ENCODE results near the gene E2F4.

The E2F4 gene

DNA sequence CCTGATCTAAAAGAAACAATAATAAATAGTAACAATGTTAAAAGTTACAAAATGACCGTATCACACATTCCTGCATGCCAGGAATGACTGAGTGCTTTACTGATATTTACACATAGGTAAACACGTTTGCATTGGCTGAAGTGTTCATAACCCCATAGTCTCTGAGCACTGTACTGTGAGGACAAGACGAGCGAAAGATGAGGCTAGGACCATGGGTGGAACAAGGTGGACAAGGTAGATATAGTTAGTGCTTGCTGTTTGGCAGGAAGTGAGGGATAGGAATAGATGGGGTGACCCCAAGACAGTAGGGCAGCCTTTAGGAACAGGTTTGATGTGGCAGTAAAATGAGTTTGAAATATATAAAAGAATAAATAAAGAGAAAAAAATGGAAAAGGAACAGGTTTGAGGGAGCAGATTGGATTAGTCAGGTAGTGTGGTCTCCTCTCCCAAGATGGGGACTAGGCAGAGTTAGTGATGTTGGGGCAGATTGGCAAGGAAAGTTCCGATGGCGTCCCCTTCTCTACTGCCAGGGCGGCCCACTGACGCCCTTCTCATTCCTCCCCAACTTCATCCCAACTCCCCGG lies 452 bp upstream of the E2F4 start:
- no peak for TF ChIP-seq ZFP3 (CRISPR knock-in tag; IDR thresholded peaks at IDR 0.05)
- TF ChIP-seq, protein P1, sequence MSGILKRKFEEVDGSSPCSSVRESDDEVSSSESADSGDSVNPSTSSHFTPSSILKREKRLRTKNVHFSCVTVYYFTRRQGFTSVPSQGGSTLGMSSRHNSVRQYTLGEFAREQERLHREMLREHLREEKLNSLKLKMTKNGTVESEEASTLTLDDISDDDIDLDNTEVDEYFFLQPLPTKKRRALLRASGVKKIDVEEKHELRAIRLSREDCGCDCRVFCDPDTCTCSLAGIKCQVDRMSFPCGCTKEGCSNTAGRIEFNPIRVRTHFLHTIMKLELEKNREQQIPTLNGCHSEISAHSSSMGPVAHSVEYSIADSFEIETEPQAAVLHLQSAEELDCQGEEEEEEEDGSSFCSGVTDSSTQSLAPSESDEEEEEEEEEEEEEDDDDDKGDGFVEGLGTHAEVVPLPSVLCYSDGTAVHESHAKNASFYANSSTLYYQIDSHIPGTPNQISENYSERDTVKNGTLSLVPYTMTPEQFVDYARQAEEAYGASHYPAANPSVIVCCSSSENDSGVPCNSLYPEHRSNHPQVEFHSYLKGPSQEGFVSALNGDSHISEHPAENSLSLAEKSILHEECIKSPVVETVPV (CRISPR knock-in tag; IDR thresholded peaks at IDR 0.05): no peak
- no peak for TF ChIP-seq RARB (CRISPR knock-in tag; IDR thresholded peaks at IDR 0.05)
- no peak for TF ChIP-seq SNAI2 (CRISPR knock-in tag; IDR thresholded peaks at IDR 0.05)
- no peak for TF ChIP-seq ZC3H10 (CRISPR knock-in tag; IDR thresholded peaks at IDR 0.05)
- TF ChIP-seq ARNTL (CRISPR knock-in tag; IDR thresholded peaks at IDR 0.05; ENCODE audit: borderline replicate concordance, low read depth): no peak
- no peak for TF ChIP-seq ISL1 (CRISPR knock-in tag; IDR thresholded peaks at IDR 0.05)
- ATAC-seq: peak; percentile 21; the same call in 2 of the 3 replicates

DNA sequence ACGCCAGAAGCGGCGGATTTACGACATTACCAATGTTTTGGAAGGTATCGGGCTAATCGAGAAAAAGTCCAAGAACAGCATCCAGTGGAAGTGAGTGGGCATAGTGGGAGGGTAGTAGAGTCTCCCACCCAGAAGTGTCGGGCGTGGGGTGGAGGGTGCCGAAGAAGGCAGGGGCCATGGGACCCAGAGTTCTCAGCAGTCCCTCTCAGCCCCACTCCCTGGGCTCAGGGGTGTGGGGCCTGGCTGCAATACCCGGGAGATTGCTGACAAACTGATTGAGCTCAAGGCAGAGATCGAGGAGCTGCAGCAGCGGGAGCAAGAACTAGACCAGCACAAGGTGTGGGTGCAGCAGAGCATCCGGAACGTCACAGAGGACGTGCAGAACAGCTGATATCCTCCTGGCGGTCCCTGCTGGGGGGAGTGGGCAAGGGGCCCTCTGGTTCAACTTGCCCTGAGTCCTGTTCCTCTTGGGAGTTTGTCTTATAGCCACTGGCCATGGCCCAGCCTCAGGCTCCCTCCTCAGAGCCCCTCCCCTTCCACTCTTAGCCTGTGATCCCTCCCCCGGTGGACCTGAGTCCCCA lies 916 bp downstream of the E2F4 start:
- no peak for ATAC-seq
- TF ChIP-seq ZNF8 (CRISPR knock-in tag; IDR thresholded peaks at IDR 0.05): no peak
- TF ChIP-seq ISL1 (CRISPR knock-in tag; IDR thresholded peaks at IDR 0.05): no peak
- no peak for TF ChIP-seq OSR1 (CRISPR knock-in tag; IDR thresholded peaks at IDR 0.05)
- no peak for TF ChIP-seq ZC3H10 (CRISPR knock-in tag; IDR thresholded peaks at IDR 0.05)
- TF ChIP-seq, protein P2, sequence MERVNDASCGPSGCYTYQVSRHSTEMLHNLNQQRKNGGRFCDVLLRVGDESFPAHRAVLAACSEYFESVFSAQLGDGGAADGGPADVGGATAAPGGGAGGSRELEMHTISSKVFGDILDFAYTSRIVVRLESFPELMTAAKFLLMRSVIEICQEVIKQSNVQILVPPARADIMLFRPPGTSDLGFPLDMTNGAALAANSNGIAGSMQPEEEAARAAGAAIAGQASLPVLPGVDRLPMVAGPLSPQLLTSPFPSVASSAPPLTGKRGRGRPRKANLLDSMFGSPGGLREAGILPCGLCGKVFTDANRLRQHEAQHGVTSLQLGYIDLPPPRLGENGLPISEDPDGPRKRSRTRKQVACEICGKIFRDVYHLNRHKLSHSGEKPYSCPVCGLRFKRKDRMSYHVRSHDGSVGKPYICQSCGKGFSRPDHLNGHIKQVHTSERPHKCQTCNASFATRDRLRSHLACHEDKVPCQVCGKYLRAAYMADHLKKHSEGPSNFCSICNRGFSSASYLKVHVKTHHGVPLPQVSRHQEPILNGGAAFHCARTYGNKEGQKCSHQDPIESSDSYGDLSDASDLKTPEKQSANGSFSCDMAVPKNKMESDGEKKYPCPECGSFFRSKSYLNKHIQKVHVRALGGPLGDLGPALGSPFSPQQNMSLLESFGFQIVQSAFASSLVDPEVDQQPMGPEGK (CRISPR knock-in tag; IDR thresholded peaks at IDR 0.05; ENCODE audit: borderline replicate concordance): no peak
- TF ChIP-seq, protein P3, sequence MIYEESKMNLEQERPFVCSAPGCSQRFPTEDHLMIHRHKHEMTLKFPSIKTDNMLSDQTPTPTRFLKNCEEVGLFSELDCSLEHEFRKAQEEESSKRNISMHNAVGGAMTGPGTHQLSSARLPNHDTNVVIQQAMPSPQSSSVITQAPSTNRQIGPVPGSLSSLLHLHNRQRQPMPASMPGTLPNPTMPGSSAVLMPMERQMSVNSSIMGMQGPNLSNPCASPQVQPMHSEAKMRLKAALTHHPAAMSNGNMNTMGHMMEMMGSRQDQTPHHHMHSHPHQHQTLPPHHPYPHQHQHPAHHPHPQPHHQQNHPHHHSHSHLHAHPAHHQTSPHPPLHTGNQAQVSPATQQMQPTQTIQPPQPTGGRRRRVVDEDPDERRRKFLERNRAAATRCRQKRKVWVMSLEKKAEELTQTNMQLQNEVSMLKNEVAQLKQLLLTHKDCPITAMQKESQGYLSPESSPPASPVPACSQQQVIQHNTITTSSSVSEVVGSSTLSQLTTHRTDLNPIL (CRISPR knock-in tag; IDR thresholded peaks at IDR 0.05; ENCODE audit: low read depth): no peak
- TF ChIP-seq, protein P1 (CRISPR knock-in tag; IDR thresholded peaks at IDR 0.05): no peak
- no peak for TF ChIP-seq TOX (CRISPR knock-in tag; IDR thresholded peaks at IDR 0.05; ENCODE audit: borderline replicate concordance)
- no peak for TF ChIP-seq ZFP3 (CRISPR knock-in tag; IDR thresholded peaks at IDR 0.05)
- no peak for TF ChIP-seq RARB (CRISPR knock-in tag; IDR thresholded peaks at IDR 0.05)
- no peak for TF ChIP-seq ESRRG (CRISPR knock-in tag; IDR thresholded peaks at IDR 0.05)
- no peak for TF ChIP-seq TCF4 (CRISPR knock-in tag; IDR thresholded peaks at IDR 0.05; ENCODE audit: borderline replicate concordance)
- no peak for TF ChIP-seq PPARA (CRISPR knock-in tag; IDR thresholded peaks at IDR 0.05; ENCODE audit: borderline replicate concordance)
- no peak for TF ChIP-seq ZNF70 (CRISPR knock-in tag; IDR thresholded peaks at IDR 0.05)
- TF ChIP-seq ZNF565 (CRISPR knock-in tag; conservative IDR thresholded peaks at IDR 0.05; ENCODE audit: low read depth): no peak
- TF ChIP-seq, protein P4, sequence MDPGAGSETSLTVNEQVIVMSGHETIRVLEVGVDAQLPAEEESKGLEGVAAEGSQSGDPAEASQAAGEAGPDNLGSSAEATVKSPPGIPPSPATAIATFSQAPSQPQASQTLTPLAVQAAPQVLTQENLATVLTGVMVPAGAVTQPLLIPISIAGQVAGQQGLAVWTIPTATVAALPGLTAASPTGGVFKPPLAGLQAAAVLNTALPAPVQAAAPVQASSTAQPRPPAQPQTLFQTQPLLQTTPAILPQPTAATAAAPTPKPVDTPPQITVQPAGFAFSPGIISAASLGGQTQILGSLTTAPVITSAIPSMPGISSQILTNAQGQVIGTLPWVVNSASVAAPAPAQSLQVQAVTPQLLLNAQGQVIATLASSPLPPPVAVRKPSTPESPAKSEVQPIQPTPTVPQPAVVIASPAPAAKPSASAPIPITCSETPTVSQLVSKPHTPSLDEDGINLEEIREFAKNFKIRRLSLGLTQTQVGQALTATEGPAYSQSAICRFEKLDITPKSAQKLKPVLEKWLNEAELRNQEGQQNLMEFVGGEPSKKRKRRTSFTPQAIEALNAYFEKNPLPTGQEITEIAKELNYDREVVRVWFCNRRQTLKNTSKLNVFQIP (CRISPR knock-in tag; IDR thresholded peaks at IDR 0.05; ENCODE audit: borderline replicate concordance, low read depth): no peak
- no peak for TF ChIP-seq BACH2 (CRISPR knock-in tag; IDR thresholded peaks at IDR 0.05; ENCODE audit: borderline replicate concordance)
- TF ChIP-seq ZFP30 (CRISPR knock-in tag; IDR thresholded peaks at IDR 0.05): no peak
- no peak for TF ChIP-seq ARNTL (CRISPR knock-in tag; IDR thresholded peaks at IDR 0.05; ENCODE audit: borderline replicate concordance, low read depth)
- no peak for TF ChIP-seq CSDC2 (CRISPR knock-in tag; IDR thresholded peaks at IDR 0.05)

DNA sequence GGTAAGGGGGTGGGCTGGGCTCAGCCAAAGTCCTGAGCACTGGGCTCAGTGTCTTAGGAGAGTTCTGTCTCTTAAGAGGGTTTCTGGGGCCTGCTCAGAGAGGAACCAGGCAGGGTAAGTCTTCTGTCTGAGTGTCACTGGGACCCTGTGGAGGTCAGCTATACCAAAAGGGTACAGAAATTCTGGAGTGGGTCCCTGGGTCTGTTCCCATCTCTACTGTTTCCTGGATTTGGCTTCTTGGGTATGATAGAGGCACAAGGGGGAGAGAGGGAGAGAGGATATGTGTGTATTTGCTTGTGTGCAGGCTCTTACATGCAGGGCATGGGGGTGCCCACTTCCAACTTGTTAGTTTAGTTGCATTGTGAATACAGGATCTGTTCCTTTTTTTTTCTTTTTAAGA lies 1.6 kb downstream of the E2F4 start:
- TF ChIP-seq ZFP30 (CRISPR knock-in tag; IDR thresholded peaks at IDR 0.05) (no peak), TCF4 (CRISPR knock-in tag; IDR thresholded peaks at IDR 0.05; ENCODE audit: borderline replicate concordance) (no peak), ESRRG (CRISPR knock-in tag; IDR thresholded peaks at IDR 0.05) (no peak), ZNF565 (CRISPR knock-in tag; conservative IDR thresholded peaks at IDR 0.05; ENCODE audit: low read depth) (no peak), ARNTL (CRISPR knock-in tag; IDR thresholded peaks at IDR 0.05; ENCODE audit: borderline replicate concordance, low read depth) (no peak), ZC3H10 (CRISPR knock-in tag; IDR thresholded peaks at IDR 0.05) (no peak), CSDC2 (CRISPR knock-in tag; IDR thresholded peaks at IDR 0.05) (no peak), ZNF8 (CRISPR knock-in tag; IDR thresholded peaks at IDR 0.05) (no peak), PPARA (CRISPR knock-in tag; IDR thresholded peaks at IDR 0.05; ENCODE audit: borderline replicate concordance) (no peak), TOX (CRISPR knock-in tag; IDR thresholded peaks at IDR 0.05; ENCODE audit: borderline replicate concordance) (no peak), ZNF70 (CRISPR knock-in tag; IDR thresholded peaks at IDR 0.05) (no peak)
- TF ChIP-seq, protein P4 (CRISPR knock-in tag; IDR thresholded peaks at IDR 0.05; ENCODE audit: borderline replicate concordance, low read depth): no peak
- TF ChIP-seq, protein P2 (CRISPR knock-in tag; IDR thresholded peaks at IDR 0.05; ENCODE audit: borderline replicate concordance): no peak
- ATAC-seq: no peak

All from SK-N-SH treated with all-trans-retinoic acid at 6 μM for 48 hours (cell line).